Measurements from ENCODE around the gene F8.
"Not testable (repeated sequence)": the region's sequence is repeated elsewhere in the genome, so short reads cannot be mapped to it uniquely, and the experiment has no call there.

The F8 gene

GRCh38 chrX:155046129-155046810 lies 23.7 kb upstream of the F8 start:
- intact Hi-C loops (cut with DNase I) = no loop called here

DNA sequence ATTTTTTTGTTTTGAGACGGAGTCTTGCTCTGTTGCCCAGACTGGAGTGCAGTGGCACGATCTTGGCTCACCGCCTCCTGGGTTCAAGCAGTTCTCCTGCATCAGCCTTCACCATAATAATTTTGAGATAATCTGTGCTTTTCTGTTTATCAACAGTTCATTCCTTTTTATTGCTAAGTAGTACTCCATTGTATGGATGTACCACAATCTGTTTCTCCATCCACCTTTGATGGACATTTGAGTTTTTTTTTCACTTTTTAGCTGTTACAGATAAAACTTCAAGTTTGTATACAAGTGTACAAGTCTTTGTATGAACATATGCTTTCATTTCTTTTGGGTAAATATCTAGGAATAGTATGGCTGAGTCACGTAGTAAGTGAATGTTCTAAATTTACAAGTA lies 13.2 kb upstream of the F8 start:
- intact Hi-C loops (cut with DNase I) = no loop called here
- no peak for DNase-seq

More at GRCh38 chrX:155046129-155046810, 23.7 kb upstream of the F8 start:
- no peak for DNase-seq

DNA sequence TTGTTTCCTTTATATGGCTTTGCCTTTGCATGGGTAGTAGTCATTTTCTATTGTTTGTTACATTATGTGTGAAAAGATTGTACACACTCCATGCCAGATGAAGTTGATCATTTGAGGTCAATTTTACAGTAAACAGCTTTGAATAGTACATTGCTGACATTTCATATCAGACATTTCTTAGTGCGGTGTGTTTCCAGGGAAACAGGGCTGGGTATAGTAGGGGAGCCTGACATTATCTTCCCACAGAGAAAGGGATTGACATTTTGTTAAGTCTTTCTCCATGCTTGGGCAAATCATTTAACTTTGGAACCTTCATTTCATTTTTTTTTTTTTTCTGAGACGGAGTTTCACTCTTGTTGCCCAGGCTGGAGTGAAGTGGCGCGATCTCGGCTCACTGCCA lies 9.1 kb upstream of the F8 start:
- no peak for DNase-seq
- intact Hi-C loops (cut with DNase I) = no loop called here

- DNase-seq = peak in 1 of 10 donors; percentile 55
- intact Hi-C loops (cut with DNase I) = loop anchor here (5.0 kb wide), 1 partner anchor 43 kb away; the partner anchor contains the start of genes BRCC3, CMC4 and MTCP1
Observed at GRCh38 chrX:155028877-155029291, 6.4 kb upstream of the F8 start.

- intact Hi-C loops (cut with DNase I) = loop anchor here (5.0 kb wide), 1 partner anchor 44 kb away; the partner anchor contains the start of genes BRCC3, CMC4 and MTCP1
- DNase-seq = no peak
Observed at GRCh38 chrX:155028129-155028528, 5.6 kb upstream of the F8 start.

GRCh38 chrX:155027509-155028066 lies 5.1 kb upstream of the F8 start:
- DNase-seq = no peak
- intact Hi-C loops (cut with DNase I) = loop anchor here (5.0 kb wide), 1 partner anchor 45 kb away; the partner anchor contains the start of genes BRCC3, CMC4 and MTCP1

- intact Hi-C loops (cut with DNase I) = loop anchor here (5.0 kb wide), 1 partner anchor 45 kb away; the partner anchor contains the start of genes BRCC3, CMC4 and MTCP1
- DNase-seq = peak; percentile 84 to 99 (median 90)
Observed at GRCh38 chrX:155026727-155027508, 4.4 kb upstream of the F8 start, which contains the start of gene FUNDC2. TSS of gene FUNDC2 (plus strand) at chrX:155026844. CDS start at chrX:155026939, 95 bp downstream.

- no peak for DNase-seq
- intact Hi-C loops (cut with DNase I) = loop anchor here (5.0 kb wide), 1 partner anchor 46 kb away; the partner anchor contains the start of genes BRCC3, CMC4 and MTCP1
Observed at GRCh38 chrX:155026420-155026726, 3.9 kb upstream of the F8 start.

DNA sequence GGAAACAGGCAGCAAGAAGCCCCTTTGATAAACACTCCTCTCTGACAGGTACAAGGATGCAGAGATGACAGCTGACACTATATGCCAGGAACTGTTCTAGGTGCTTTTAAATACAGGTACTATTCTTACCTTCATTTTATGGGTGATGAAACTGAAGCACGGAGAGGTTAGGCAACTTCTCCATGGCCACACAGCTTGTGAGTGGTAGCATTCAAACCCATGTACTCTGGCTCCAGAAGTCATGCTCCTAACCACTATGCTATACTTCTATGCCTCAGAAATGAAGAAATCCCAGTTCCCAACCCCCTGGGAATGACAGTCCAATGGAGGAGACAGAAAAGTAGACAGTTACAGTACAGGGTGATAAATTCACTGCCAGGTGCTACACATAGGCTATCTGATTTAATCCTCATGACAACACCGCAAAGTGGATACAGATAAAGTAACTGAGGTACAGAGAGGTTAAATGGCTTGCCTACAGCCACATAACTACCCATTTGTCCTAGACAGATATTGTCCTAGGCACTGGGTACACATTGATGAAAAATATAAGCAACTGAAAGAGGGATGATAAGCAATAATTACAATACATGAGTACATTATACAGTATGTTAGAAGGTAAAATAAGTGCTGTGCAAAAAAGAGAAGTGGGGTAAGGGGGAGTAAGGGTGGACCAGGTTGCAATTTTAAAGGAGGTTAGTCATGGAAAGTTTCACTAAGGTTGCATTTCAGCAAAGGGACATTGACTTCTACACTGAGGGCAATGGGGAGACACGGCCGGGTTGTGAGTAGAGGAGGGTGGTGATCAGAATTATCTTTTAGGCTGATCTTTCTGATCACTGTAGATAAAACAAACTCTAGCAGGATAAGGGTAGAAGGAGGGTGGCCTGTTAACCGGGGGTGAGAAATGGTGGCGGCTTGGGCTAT lies 1.6 kb upstream of the F8 start:
- DNase-seq = peak in 1 of 10 donors; percentile 38
- intact Hi-C loops (cut with DNase I) = no loop called here

- no peak for DNase-seq
- intact Hi-C loops (cut with DNase I) = no loop called here
Observed at GRCh38 chrX:155020591-155020990, 1.9 kb downstream of the F8 start.

GRCh38 chrX:155009994-155010472 lies 12.5 kb downstream of the F8 start:
- intact Hi-C loops (cut with DNase I) = no loop called here
- DNase-seq = no peak

DNA sequence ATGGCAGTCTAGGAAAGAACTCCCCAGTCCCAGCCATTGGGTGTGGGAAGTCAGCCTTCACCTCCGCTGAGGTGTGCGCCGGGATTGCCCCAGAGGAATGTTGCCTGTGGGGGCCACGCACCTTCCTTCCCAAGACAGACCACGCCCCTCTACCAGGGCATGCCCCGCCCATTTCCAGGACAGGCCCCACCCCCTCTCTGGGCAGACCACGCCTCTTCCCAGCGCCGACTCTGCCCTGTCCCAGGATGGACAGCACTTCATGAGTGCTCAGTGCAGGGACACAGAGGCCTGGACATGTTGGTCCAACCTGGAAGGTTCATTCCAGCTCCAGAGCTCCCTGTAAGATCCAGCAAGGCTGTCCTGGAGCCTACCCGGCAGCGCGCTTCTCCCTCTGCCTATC lies 13.9 kb downstream of the F8 start:
- intact Hi-C loops (cut with DNase I); DNase-seq: not testable (repeated sequence)

DNA sequence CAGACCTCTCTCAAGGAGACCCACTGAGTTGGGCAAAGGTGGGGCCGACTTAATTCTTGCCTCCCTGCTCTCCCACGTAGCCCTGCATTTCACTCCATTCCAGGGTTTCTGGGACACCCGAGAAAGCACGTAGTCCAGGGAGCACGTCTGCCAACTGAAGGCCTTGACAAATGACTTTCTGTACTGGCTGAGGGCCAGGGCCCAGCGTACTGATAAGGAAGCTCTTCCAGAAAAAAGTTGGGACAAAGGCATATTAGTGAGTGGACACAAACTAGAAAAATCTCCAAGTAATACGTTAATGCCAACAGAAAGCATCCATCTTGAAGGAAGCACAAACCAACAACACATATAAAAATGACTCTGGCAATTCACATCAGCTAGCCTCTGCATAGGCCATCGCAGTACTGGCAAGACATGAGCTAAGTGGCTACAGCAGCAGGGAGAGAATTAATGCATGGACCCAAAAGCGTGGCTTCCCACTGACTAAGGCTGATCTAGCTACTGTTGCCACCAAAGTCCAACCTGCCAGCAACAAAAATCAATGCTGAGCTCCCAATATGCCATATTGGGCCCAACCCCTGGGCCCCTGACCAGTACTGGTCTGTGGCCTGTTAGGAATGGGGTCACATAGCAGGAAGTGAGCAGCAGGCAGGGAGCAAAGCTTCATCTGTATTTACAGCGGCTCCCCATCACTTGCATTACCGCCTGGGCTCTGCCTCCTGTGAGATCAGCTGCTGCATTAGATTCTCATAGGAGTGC lies 15.4 kb downstream of the F8 start:
- intact Hi-C loops (cut with DNase I); DNase-seq: not testable (repeated sequence)

DNA sequence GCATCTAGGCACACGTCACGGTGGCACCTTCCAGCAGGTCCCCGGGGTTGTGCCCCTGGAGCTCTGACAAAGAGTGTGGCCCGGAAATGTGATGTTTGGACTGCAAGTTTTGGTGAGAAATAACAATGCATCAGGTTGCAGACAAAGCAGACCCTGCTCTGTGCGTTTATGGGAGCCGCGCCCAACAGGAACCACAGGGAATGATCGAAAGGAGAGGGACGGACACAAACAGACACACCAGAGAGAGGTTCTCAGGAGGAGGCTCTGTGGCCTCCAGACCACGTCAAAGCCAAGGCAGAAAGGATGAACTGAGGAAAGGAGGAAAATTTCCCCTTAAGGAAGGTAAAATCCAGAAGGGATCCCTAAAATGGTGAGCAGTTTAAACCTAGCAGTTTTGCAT lies 16.1 kb downstream of the F8 start:
- not testable (repeated sequence) for DNase-seq

DNA sequence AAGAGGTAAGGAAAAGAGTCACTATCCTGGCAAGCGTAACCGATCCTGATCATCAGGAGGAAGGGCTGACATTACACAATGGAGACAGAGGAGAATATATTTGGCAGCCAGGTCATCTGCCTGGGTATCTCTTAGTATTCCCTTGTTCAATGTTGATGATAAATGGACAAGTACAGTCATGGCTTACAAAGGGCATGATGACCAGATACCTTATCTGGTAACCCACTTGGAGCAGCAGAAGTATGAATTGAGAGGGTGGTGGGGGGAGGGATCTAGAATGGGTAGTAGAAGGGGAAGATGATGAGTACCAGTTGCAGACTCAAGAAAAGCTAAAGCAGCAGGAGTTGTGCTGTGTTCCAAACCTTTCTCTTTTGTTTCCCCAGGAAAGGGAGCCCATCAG lies 17.3 kb downstream of the F8 start:
- DNase-seq = no peak
- intact Hi-C loops (cut with DNase I) = no loop called here

More for the DNA sequence above, 16.1 kb downstream of the F8 start:
- intact Hi-C loops (cut with DNase I) = not testable (repeated sequence)

GRCh38 chrX:155001873-155002272 lies 20.6 kb downstream of the F8 start:
- intact Hi-C loops (cut with DNase I) = no loop called here
- DNase-seq = no peak

GRCh38 chrX:155000841-155001240 lies 21.7 kb downstream of the F8 start:
- intact Hi-C loops (cut with DNase I) = no loop called here
- no peak for DNase-seq

DNA sequence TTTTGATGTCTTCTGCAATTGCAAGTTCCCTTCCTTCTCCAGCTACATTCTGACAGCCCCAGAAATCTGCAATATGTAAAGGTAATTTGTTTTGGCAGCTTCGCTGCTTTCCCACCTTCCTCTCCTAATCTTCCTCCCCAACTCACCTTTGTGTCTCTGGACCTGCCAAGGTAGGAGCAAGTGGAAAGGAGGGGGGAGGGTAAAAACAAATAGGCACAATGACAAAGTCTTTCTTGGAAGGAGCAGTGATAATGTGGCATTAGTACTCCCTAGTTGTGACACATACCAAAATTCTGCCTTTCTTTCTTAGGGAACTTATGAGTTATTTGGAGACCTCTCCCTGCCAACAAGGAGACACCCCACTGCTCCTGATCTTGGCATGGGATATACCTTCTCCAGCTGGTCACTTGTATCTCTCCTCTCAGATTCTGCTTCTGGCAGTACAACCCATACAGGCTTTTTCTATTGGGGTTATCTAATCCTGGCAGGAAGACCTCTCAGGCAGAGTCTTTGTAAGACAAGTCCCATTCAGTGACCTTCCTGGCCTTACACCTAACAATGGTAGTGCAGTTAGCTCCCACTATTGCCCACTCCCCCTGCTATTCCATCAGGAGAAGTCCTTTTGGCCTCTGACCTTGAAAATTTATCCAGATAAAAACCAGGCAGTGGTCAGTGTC lies 24.2 kb downstream of the F8 start:
- no peak for DNase-seq
- intact Hi-C loops (cut with DNase I) = no loop called here

GRCh38 chrX:154991476-154991875 lies 31.0 kb downstream of the F8 start:
- no peak for DNase-seq
- intact Hi-C loops (cut with DNase I) = no loop called here
